Stimulated activated naive B cell treated with anti-CD40 and anti-IgM and Interleukin-4, amounts not matched to agents 10 μg/mL and 1 μg/mL and 100 μg/mL, for 72 hours (primary cell): Measurements from ENCODE around the gene TAF1C.

Experiments
- ATAC-seq, 2 donors: fragments of 150-1000 bp; cut with Tn5 transposase; replicated peaks; 2 replicates each; pipeline ENCODE4 v1.10.0; 2021; ENCODE audit warnings: moderate library complexity in 1 of 2
- DNase-seq: peaks from one replicate; pipeline ENCODE4 v3.0.0; 2021
- H3K27ac Mint-ChIP-seq: one replicate; pipeline ENCODE4 v1.8.0; 2022; ENCODE audit warnings: mild to moderate bottlenecking, mixed read lengths
- H3K27me3 Mint-ChIP-seq, 2 donors: one replicate each; pipeline ENCODE4 v1.8.0; 2022; ENCODE audit warnings: mixed read lengths in 2 of 2
- H3K36me3 Mint-ChIP-seq, 2 donors: one replicate each; pipeline ENCODE4 v1.8.0; 2022; ENCODE audit warnings: mixed read lengths in 2 of 2, mild to moderate bottlenecking in 1 of 2
- H3K4me1 Mint-ChIP-seq, 2 donors: one replicate each; pipeline ENCODE4 v1.8.0; 2022; ENCODE audit warnings: mixed read lengths in 2 of 2, mild to moderate bottlenecking in 1 of 2
- H3K4me3 Mint-ChIP-seq, 2 donors: one replicate each; pipeline ENCODE4 v1.8.0; 2022; ENCODE audit warnings: mild to moderate bottlenecking in 2 of 2, mixed read lengths in 2 of 2, moderate library complexity in 1 of 2
- H3K9me3 Mint-ChIP-seq, 2 donors: one replicate each; pipeline ENCODE4 v1.8.0; 2022; ENCODE audit warnings: mixed read lengths in 2 of 2, mild to moderate bottlenecking in 1 of 2

Gene TAF1C

DNA sequence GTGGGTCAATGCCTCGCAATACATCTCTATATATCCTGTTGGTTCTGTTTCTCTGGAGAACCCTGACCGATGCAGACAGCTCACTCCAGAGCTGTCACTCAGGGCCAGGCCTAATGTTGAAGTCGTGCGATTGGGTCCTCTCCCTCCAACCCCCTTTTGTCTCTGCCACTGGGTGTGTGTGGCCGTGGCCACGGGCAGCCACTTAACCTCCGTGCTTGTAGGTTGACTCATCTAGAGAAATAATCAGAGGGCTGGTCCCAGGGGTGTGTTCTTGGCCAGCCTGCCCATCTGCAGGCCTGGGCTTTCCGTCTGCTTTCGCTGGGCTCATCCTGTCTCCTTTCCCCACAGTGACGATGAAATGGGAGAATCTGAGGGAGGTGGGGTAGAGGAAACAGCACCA, 11.5 kb upstream of the TAF1C start:
- Mint-ChIP-seq H3K27ac (no peak overlapping the region), H3K36me3 (no peaks in the 10 kb centered on the region), H3K4me1 (peaks cover 9 to 17% of the 10 kb centered on the region in 2 donors), H3K27me3 (peaks cover 0 to 10% of the 10 kb centered on the region in 2 donors), H3K9me3 (no peaks in the 10 kb centered on the region), H3K4me3 (no peak overlapping the region)
- ATAC-seq = no peak
- no peak for DNase-seq

- Mint-ChIP-seq H3K4me1 (peaks cover 9 to 18% of the 10 kb centered on the region in 2 donors), H3K4me3 (no peak overlapping the region)
Measured at GRCh38 chr16:84197466-84198128, 10.7 kb upstream of the TAF1C start.

DNA sequence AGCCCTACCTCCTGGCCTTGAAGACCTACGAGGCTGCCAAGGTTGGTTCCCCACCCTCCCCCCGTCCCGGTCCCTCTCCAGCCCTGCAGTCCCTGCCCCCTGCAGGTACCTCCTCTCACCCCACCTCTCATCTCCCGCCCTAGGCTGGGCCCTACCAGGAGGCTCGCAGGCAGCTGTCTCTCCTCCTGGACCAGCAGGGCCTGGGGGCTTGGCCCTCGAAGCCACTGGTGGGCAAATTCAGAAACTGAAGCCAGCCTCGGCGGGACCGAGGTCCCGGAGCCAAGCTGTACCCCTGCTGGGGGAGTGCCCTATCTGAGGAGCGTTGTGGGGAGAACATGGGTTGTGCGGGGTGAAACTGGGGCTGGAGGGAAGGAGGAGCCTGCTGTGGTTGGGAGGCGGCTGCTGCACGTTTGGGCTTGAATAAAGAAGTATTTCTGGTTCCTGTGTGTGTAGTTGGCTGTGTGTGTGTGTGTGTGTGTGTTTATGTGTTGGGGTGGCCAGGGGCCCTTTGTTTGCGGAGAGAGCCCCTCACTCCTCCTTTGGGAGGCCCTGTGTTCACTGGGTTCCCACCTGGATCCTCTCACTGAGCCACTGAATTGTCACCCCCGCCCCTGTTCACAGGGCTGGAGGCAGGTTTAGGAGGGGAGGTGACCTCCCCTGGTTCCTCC, 10.0 kb upstream of the TAF1C start:
- DNase-seq (no peak), ATAC-seq (no peak)
- no peak overlapping the region for H3K27ac Mint-ChIP-seq
- peaks cover 9 to 18% of the 10 kb centered on the region in 2 donors for H3K4me1 Mint-ChIP-seq
- no peak overlapping the region for H3K4me3 Mint-ChIP-seq
- no peaks in the 10 kb centered on the region for H3K9me3 Mint-ChIP-seq
- H3K27me3 Mint-ChIP-seq = peaks cover 0 to 10% of the 10 kb centered on the region in 2 donors
- H3K36me3 Mint-ChIP-seq = no peaks in the 10 kb centered on the region

More at GRCh38 chr16:84197466-84198128, 10.7 kb upstream of the TAF1C start:
- Mint-ChIP-seq H3K27ac (no peak overlapping the region), H3K27me3 (peaks cover 0 to 10% of the 10 kb centered on the region in 2 donors), H3K36me3 (no peaks in the 10 kb centered on the region), H3K9me3 (no peaks in the 10 kb centered on the region)
- ATAC-seq = no peak
- no peak for DNase-seq

- Mint-ChIP-seq H3K27me3 (peaks cover 0 to 10% of the 10 kb centered on the region in 2 donors), H3K4me1 (peaks cover 9 to 18% of the 10 kb centered on the region in 2 donors), H3K36me3 (no peaks in the 10 kb centered on the region), H3K4me3 (no peak overlapping the region), H3K27ac (no peak overlapping the region), H3K9me3 (no peaks in the 10 kb centered on the region)
- DNase-seq = no peak
- ATAC-seq = no peak
Measured at GRCh38 chr16:84196101-84196500, 9.2 kb upstream of the TAF1C start.

- peaks cover 9 to 18% of the 10 kb centered on the region in 2 donors for H3K4me1 Mint-ChIP-seq
- DNase-seq (no peak), ATAC-seq (no peak)
- H3K4me3 Mint-ChIP-seq = peak overlapping the region in 1 of 2 donors; percentile 61
- no peak overlapping the region for H3K27ac Mint-ChIP-seq
- H3K36me3 Mint-ChIP-seq = no peaks in the 10 kb centered on the region
- peaks cover 0 to 10% of the 10 kb centered on the region in 2 donors for H3K27me3 Mint-ChIP-seq
- H3K9me3 Mint-ChIP-seq = no peaks in the 10 kb centered on the region
Measured at GRCh38 chr16:84195201-84196093, 8.6 kb upstream of the TAF1C start.

- ATAC-seq (peak; percentile 87 to 89), DNase-seq (peak; percentile 54)
- peaks cover 9 to 18% of the 10 kb centered on the region in 2 donors for H3K4me1 Mint-ChIP-seq
- peaks cover 0 to 10% of the 10 kb centered on the region in 2 donors for H3K27me3 Mint-ChIP-seq
- no peaks in the 10 kb centered on the region for H3K9me3 Mint-ChIP-seq
- peak overlapping the region; percentile 69 for H3K27ac Mint-ChIP-seq
- peak overlapping the region; percentile 54 to 81 for H3K4me3 Mint-ChIP-seq
- no peaks in the 10 kb centered on the region for H3K36me3 Mint-ChIP-seq
Measured at GRCh38 chr16:84194470-84195200, 7.8 kb upstream of the TAF1C start.

DNA sequence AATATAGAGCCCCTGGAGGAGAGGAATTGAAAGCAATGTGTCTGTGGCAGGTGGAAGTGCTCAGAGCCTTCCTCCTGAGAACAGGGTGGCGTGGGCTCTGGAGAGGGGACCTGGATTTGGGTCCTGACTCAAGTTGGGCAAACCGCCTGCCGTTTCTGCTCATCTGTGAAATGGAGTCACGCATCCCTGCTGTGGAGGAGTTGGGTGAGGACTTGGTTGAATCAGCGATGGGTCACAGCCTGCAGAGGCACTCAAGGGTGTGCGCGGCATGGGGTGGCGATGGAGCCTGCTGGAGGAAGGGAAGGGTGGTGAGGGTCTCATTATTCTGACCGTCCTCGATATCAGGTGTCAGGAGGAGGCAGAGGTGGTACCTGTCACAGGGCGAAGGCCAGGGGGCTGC, 7.2 kb upstream of the TAF1C start:
- ATAC-seq = peak; percentile 35 to 45
- DNase-seq = no peak
- peaks cover 9 to 18% of the 10 kb centered on the region in 2 donors for H3K4me1 Mint-ChIP-seq
- H3K27ac Mint-ChIP-seq = peak overlapping the region; percentile 69
- no peaks in the 10 kb centered on the region for H3K36me3 Mint-ChIP-seq
- peaks cover 0 to 10% of the 10 kb centered on the region in 2 donors for H3K27me3 Mint-ChIP-seq
- H3K9me3 Mint-ChIP-seq = no peaks in the 10 kb centered on the region
- peak overlapping the region; percentile 54 to 81 for H3K4me3 Mint-ChIP-seq

- Mint-ChIP-seq H3K4me1 (peaks cover 9 to 18% of the 10 kb centered on the region in 2 donors), H3K36me3 (no peaks in the 10 kb centered on the region), H3K27ac (no peak overlapping the region), H3K27me3 (peaks cover 0 to 10% of the 10 kb centered on the region in 2 donors), H3K4me3 (peak overlapping the region in 1 of 2 donors; percentile 54), H3K9me3 (no peaks in the 10 kb centered on the region)
- DNase-seq (no peak), ATAC-seq (peak; percentile 6 to 20)
Measured at GRCh38 chr16:84193480-84193879, 6.6 kb upstream of the TAF1C start.

DNA sequence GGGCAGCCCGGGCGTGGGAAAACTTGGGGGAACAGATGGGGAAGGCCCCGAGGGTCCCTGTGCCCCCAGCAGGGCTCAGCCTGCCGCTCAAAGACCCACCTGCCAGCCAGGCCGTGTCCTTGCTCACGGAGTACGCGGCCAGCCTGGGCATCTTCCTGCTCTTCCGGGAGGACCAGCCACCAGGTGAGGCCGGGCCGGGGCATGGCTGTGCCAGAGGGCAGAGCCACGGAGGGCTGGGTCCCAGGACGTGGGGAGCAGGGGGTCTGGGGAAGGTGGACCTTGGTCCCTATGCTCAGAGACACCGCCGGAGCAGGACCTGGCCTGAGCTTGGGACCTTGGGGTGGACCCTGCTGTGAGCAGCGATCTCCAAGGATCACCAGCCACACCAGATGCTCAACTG, 4.6 kb upstream of the TAF1C start:
- Mint-ChIP-seq H3K4me1 (peaks cover 12 to 18% of the 10 kb centered on the region in 2 donors), H3K36me3 (peaks cover 2 to 3% of the 10 kb centered on the region in 2 donors), H3K27ac (no peak overlapping the region), H3K27me3 (peaks cover 0 to 10% of the 10 kb centered on the region in 2 donors), H3K4me3 (no peak overlapping the region), H3K9me3 (no peaks in the 10 kb centered on the region)
- no peak for DNase-seq
- no peak for ATAC-seq

GRCh38 chr16:84190731-84191388, 4.0 kb upstream of the TAF1C start, which contains the start of gene ADAD2:
ADAD2 (plus strand) TSS chr16:84191157; CDS start chr16:84191231, 74 bp downstream.
- ATAC-seq (no peak), DNase-seq (no peak)
- H3K4me1 Mint-ChIP-seq = peaks cover 12 to 23% of the 10 kb centered on the region in 2 donors
- peaks cover 0 to 10% of the 10 kb centered on the region in 2 donors for H3K27me3 Mint-ChIP-seq
- no peaks in the 10 kb centered on the region for H3K9me3 Mint-ChIP-seq
- H3K27ac Mint-ChIP-seq = no peak within 1 kb of the TSS
- H3K4me3 Mint-ChIP-seq = no peak within 1 kb of the TSS
- H3K36me3 Mint-ChIP-seq = peaks cover 2 to 3% of the 10 kb centered on the region in 2 donors

DNA sequence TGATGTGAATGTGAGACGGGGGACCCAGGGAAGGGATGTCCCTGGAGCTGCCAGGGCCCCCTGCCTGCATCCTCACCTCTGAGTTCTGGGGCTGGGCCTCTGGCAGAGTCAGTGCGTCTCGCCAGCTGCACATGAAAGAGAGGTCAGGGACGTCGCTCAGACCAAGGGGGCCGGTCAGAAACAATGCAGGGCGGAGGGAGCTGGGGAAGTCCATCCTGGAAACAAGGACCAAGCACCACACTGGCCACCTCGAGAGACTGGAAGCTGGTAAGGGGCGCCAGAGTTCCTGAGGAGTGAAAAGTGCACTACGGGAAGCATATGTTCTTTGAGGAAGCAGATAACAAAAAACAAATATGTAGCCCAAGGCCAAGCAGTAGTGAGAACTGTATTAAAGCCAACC, 2.1 kb downstream of the TAF1C start:
- H3K27ac Mint-ChIP-seq = peak overlapping the region; percentile 38
- no peak for DNase-seq

DNA sequence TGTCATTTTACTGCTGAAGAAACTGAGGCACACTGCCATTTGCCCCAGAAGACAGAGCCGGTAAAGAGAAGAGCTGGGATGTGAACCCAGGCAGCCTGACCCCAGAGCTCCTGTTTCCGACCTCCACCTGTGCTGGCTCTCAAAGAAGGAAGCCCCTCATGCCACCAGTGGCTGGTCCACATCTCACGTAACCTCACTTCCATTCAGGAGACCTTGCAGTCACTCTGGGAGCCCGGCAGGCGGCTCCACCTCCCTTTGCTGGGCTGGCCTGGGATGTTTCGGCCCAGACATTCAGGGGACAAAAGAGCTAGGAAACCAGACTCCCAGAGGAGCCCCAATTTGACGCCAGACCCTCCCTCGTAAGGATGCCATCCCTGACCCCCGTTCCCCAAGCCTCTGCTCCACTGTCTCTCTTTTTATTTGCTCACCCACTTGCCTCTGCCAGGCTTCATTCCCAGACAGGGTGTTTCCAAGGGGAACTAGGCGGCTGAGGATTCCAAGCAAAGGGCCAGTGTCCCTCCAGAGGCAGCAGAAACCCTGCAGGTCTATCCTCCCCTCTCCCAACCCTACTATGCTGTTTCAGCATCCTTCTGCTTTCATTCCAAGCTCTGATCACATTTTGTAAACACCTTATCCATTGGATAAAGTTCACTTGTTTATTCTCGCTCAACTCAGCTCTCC, 2.8 kb downstream of the TAF1C start:
- Mint-ChIP-seq H3K36me3 (peaks cover 29 to 43% of the 10 kb centered on the region in 2 donors), H3K4me1 (peaks cover 15 to 25% of the 10 kb centered on the region in 2 donors), H3K4me3 (no peak overlapping the region), H3K27ac (no peak overlapping the region), H3K27me3 (no peaks in the 10 kb centered on the region), H3K9me3 (no peaks in the 10 kb centered on the region)
- ATAC-seq (no peak), DNase-seq (no peak)

More for the DNA sequence above, 2.1 kb downstream of the TAF1C start:
- Mint-ChIP-seq H3K4me3 (peak overlapping the region; percentile 73 to 97), H3K36me3 (peaks cover 29 to 40% of the 10 kb centered on the region in 2 donors), H3K9me3 (no peaks in the 10 kb centered on the region), H3K4me1 (peaks cover 15 to 25% of the 10 kb centered on the region in 2 donors), H3K27me3 (no peaks in the 10 kb centered on the region)
- ATAC-seq = no peak

DNA sequence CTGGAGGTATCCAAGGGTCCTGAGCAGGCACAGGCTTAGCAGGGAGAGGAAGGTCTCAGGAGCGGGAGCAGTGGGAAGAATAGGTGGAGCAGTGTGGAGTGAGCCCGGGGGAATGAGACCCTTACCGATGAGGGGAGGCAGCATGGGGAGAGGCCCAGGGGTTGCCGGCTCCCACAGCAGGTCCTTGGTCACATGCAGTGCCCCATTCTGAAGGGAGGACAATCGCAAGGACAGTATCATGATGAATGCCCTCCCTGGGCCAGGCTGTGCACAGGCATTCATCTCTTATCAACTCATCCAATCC, 3.3 kb downstream of the TAF1C start:
- DNase-seq = no peak
- H3K36me3 Mint-ChIP-seq = peaks cover 32 to 47% of the 10 kb centered on the region in 2 donors
- peak overlapping the region; percentile 59 for H3K27ac Mint-ChIP-seq
- H3K27me3 Mint-ChIP-seq = no peaks in the 10 kb centered on the region
- no peak overlapping the region for H3K4me3 Mint-ChIP-seq
- peaks cover 16 to 25% of the 10 kb centered on the region in 2 donors for H3K4me1 Mint-ChIP-seq
- H3K9me3 Mint-ChIP-seq = no peaks in the 10 kb centered on the region
- no peak for ATAC-seq
